ENCODE data around the gene ZC4H2.

DNA sequence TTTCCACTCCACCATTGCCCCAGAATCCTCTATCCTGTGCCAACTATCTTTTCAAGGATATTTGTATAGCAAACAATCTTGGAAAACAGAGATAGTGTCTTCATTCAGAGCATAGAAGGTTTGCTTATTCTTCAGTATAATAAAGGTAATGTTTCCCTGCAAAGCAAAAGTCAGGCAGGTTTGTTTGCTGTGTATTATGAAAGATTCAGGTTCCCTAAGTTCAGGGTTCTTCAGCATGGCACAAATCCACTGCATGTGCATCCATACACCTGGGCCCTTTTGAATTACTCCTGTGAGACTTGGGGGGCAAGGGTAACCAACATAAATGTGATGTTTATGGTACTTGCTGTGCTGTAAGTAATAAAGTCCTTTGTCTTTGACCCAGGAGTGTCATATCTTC is 33.2 kb upstream of the ZC4H2 start:
- TF ChIP-seq, protein P1, sequence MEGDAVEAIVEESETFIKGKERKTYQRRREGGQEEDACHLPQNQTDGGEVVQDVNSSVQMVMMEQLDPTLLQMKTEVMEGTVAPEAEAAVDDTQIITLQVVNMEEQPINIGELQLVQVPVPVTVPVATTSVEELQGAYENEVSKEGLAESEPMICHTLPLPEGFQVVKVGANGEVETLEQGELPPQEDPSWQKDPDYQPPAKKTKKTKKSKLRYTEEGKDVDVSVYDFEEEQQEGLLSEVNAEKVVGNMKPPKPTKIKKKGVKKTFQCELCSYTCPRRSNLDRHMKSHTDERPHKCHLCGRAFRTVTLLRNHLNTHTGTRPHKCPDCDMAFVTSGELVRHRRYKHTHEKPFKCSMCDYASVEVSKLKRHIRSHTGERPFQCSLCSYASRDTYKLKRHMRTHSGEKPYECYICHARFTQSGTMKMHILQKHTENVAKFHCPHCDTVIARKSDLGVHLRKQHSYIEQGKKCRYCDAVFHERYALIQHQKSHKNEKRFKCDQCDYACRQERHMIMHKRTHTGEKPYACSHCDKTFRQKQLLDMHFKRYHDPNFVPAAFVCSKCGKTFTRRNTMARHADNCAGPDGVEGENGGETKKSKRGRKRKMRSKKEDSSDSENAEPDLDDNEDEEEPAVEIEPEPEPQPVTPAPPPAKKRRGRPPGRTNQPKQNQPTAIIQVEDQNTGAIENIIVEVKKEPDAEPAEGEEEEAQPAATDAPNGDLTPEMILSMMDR (IDR thresholded peaks at IDR 0.05) = no peak
- no peak for TF ChIP-seq POLR2A (IDR thresholded peaks at IDR 0.05)
